K562 (cell line): ENCODE data around the gene TBL1XR1. TPM values are rescaled to one million over a fixed set of nuclear protein-coding genes. Genes with fewer than 3 reads are reported as not detected.

Experiments
- CBFA2T3 ChIP-seq: fragments of 450-650 bp; IDR thresholded peaks from 2 replicates; pipeline ENCODE4 v1.6.1; 2017
- CHD2 ChIP-seq: IDR thresholded peaks from 2 replicates; pipeline ENCODE4 v1.6.1; 2011; ENCODE audit warnings: low read depth, low read length
- GATA2 ChIP-seq: sonication (generic); formaldehyde crosslinking; IDR thresholded peaks from 2 replicates; pipeline ENCODE4 v1.4.0; 2020; ENCODE audit warnings: mild to moderate bottlenecking, missing genetic modification reagents
- MIER1 ChIP-seq: fragments of 450-650 bp; IDR thresholded peaks from 2 replicates; pipeline ENCODE4 v1.6.1; 2016; ENCODE audit warnings: antibody characterized with exemption, mild to moderate bottlenecking, low read depth
- MTF1 ChIP-seq: fragments of 250-450 bp; sonication (Bioruptor Pico); IDR thresholded peaks from 2 replicates; pipeline ENCODE4 v1.9.0; 2021; ENCODE audit warnings: moderate library complexity, mild to moderate bottlenecking, inconsistent platforms, borderline replicate concordance
- PTTG1 ChIP-seq: fragments of 450-650 bp; IDR thresholded peaks from 2 replicates; pipeline ENCODE4 v1.6.1; 2016; ENCODE audit warnings: low read depth, mild to moderate bottlenecking, missing genetic modification characterization, missing compliant biosample characterization
- RBM25 ChIP-seq: fragments of 200-400 bp; formaldehyde crosslinking; IDR thresholded peaks from 2 replicates; pipeline ENCODE4 v1.6.1; 2018; ENCODE audit warnings: low read length, low read depth, moderate library complexity; ENCODE audit not compliant: severe bottlenecking
- TARDBP ChIP-seq: fragments of 450-650 bp; IDR thresholded peaks from 2 replicates; pipeline ENCODE4 v1.6.1; 2016
- XRCC3 ChIP-seq: fragments of 450-650 bp; IDR thresholded peaks from 2 replicates; pipeline ENCODE4 v1.6.1; 2017; ENCODE audit warnings: mild to moderate bottlenecking, moderate library complexity
- polyA plus RNA-seq, 8 experiments: library from polyadenylated mRNA; depleted of rRNA in 4 of 8; stranded (reverse) in 5 of 8; unstranded in 3 of 8; fragments of >200 nt; fragmentation: Nextera tagmentation in 2 of 8; fragmentation: Illumina TruSeq in 1 of 8; extraction: Ambion mirVana in 2 of 8; extraction: Trizol in 1 of 8; gene quantifications; 2 replicates each; pipeline versions ENCODE4 v1.2.1 to v1.2.3, GENCODE V29; 2011 to 2014; ENCODE audit warnings: inconsistent platforms in 1 of 8, missing spikeins in 1 of 8
- total RNA-seq, 7 experiments: library from RNA; depleted of rRNA in 6 of 7; stranded (reverse); fragments of >200 nt in 6 of 7; fragmentation: Illumina TruSeq in 2 of 7; extraction: Trizol in 2 of 7; gene quantifications; 2 replicates each; pipeline versions ENCODE4 v1.2.1 to v1.2.3, GENCODE V29; 2011 to 2021; ENCODE audit warnings: low replicate concordance in 1 of 7
- TF ChIP-seq, protein P1 (sequence below): fragments of 250-450 bp; sonication (Bioruptor Pico); IDR thresholded peaks from 2 replicates; pipeline ENCODE4 v1.4.0; 2020; ENCODE audit warnings: mild to moderate bottlenecking, moderate library complexity
- TF ChIP-seq, protein P2 (sequence below): fragments of 150-350 bp; conservative IDR thresholded peaks from 2 replicates; pipeline ENCODE4 v1.6.1; 2014; ENCODE audit warnings: low read length
- TF ChIP-seq, protein P3 (sequence below): fragments of 450-650 bp; conservative IDR thresholded peaks from 2 replicates; pipeline ENCODE4 v1.6.1; 2016; ENCODE audit warnings: missing genetic modification characterization, low read depth, mild to moderate bottlenecking, control low read depth, missing compliant biosample characterization
- TF ChIP-seq, protein P4 (sequence below), 2 experiments: IDR thresholded peaks in 1 of 2; conservative IDR thresholded peaks in 1 of 2; 2 replicates each; pipeline ENCODE4 v1.6.1; 2016; ENCODE audit warnings: low read depth in 2 of 2, mild to moderate bottlenecking in 1 of 2, missing compliant biosample characterization in 1 of 2, missing genetic modification characterization in 1 of 2, moderate library complexity in 1 of 2
- TF ChIP-seq, protein P5 (sequence below), 2 experiments: fragments of 450-650 bp in 1 of 2; IDR thresholded peaks; 2 replicates each; pipeline ENCODE4 v1.6.1; 2011 to 2017; ENCODE audit warnings: low read depth in 2 of 2, antibody characterized with exemption in 1 of 2, borderline replicate concordance in 1 of 2, low read length in 1 of 2, mild to moderate bottlenecking in 1 of 2, mixed read lengths in 1 of 2; ENCODE audit not compliant: control insufficient read depth in 1 of 2

Gene TBL1XR1
- total and polyA plus RNA-seq, 9 of the 15 experiments (the other 6 are each of a cell fraction or from before 2014, with no cell fraction given): 19.6 to 171 (median 83.3) TPM

DNA sequence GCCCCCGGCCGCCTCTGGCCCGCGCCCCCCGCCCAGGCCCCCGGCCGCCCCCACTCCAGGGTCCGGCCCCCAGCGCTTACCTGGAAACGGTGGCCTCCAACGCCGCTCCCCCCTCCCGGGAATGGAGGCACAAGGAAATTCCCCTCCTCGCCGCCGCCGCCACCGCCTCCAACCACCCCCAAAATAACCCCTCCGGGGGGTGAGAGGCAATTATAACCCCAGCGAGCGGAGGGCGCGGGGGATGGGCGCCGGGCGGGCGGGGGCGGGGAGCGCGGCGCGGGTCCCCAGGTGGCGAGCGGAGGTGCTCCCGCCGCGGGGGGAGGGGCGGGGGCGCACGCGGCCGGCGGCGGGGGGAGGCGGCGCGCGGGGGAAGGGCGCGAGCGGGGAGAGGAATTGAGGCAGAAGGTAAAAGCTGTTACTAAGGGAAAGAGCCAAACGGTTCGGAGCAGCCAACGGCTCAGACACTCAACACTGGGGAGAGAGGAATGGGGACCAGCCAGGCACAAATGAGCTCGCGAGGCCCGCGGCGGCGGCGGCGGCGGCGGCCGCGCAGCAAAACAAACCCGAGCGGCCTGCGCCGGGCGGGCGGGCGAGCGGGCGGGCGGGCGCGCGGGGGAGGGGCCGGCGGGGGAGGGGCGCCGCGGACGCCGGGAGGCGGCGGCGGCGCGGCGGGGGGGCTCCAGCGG is at the start of gene TBL1XR1 (continued):
- no peak; the same call in 1 of the 2 replicates for TF ChIP-seq CHD2
- TF ChIP-seq, protein P1, sequence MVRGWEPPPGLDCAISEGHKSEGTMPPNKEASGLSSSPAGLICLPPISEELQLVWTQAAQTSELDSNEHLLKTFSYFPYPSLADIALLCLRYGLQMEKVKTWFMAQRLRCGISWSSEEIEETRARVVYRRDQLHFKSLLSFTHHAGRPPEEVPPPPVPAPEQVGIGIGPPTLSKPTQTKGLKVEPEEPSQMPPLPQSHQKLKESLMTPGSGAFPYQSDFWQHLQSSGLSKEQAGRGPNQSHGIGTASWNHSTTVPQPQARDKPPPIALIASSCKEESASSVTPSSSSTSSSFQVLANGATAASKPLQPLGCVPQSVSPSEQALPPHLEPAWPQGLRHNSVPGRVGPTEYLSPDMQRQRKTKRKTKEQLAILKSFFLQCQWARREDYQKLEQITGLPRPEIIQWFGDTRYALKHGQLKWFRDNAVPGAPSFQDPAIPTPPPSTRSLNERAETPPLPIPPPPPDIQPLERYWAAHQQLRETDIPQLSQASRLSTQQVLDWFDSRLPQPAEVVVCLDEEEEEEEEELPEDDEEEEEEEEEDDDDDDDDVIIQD (CRISPR knock-in tag): no peak
- TF ChIP-seq, protein P2, sequence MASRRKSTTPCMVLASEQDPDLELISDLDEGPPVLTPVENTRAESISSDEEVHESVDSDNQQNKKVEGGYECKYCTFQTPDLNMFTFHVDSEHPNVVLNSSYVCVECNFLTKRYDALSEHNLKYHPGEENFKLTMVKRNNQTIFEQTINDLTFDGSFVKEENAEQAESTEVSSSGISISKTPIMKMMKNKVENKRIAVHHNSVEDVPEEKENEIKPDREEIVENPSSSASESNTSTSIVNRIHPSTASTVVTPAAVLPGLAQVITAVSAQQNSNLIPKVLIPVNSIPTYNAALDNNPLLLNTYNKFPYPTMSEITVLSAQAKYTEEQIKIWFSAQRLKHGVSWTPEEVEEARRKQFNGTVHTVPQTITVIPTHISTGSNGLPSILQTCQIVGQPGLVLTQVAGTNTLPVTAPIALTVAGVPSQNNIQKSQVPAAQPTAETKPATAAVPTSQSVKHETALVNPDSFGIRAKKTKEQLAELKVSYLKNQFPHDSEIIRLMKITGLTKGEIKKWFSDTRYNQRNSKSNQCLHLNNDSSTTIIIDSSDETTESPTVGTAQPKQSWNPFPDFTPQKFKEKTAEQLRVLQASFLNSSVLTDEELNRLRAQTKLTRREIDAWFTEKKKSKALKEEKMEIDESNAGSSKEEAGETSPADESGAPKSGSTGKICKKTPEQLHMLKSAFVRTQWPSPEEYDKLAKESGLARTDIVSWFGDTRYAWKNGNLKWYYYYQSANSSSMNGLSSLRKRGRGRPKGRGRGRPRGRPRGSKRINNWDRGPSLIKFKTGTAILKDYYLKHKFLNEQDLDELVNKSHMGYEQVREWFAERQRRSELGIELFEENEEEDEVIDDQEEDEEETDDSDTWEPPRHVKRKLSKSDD: no peak
- TF ChIP-seq, protein P3, sequence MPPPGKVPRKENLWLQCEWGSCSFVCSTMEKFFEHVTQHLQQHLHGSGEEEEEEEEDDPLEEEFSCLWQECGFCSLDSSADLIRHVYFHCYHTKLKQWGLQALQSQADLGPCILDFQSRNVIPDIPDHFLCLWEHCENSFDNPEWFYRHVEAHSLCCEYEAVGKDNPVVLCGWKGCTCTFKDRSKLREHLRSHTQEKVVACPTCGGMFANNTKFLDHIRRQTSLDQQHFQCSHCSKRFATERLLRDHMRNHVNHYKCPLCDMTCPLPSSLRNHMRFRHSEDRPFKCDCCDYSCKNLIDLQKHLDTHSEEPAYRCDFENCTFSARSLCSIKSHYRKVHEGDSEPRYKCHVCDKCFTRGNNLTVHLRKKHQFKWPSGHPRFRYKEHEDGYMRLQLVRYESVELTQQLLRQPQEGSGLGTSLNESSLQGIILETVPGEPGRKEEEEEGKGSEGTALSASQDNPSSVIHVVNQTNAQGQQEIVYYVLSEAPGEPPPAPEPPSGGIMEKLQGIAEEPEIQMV (tag): no peak
- TF ChIP-seq TARDBP: no peak
- 0 out of 2 replicates have a peak, but pooled peaks have one; percentile 20 for TF ChIP-seq CBFA2T3
- TF ChIP-seq RBM25: no peak
- TF ChIP-seq, protein P4, sequence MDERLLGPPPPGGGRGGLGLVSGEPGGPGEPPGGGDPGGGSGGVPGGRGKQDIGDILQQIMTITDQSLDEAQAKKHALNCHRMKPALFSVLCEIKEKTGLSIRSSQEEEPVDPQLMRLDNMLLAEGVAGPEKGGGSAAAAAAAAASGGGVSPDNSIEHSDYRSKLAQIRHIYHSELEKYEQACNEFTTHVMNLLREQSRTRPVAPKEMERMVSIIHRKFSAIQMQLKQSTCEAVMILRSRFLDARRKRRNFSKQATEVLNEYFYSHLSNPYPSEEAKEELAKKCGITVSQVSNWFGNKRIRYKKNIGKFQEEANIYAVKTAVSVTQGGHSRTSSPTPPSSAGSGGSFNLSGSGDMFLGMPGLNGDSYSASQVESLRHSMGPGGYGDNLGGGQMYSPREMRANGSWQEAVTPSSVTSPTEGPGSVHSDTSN (CRISPR knock-in tag; IDR thresholded peaks at IDR 0.05; ENCODE audit: low read depth): no peak
- TF ChIP-seq, protein P4 (tag; conservative IDR thresholded peaks at IDR 0.05; ENCODE audit: low read depth): no peak
- no peak for TF ChIP-seq MTF1 (CRISPR knock-in tag)
- no peak for TF ChIP-seq GATA2
- TF ChIP-seq MIER1: no peak
- TF ChIP-seq XRCC3: no peak
- TF ChIP-seq PTTG1 (tag): no peak
- TF ChIP-seq, protein P5, sequence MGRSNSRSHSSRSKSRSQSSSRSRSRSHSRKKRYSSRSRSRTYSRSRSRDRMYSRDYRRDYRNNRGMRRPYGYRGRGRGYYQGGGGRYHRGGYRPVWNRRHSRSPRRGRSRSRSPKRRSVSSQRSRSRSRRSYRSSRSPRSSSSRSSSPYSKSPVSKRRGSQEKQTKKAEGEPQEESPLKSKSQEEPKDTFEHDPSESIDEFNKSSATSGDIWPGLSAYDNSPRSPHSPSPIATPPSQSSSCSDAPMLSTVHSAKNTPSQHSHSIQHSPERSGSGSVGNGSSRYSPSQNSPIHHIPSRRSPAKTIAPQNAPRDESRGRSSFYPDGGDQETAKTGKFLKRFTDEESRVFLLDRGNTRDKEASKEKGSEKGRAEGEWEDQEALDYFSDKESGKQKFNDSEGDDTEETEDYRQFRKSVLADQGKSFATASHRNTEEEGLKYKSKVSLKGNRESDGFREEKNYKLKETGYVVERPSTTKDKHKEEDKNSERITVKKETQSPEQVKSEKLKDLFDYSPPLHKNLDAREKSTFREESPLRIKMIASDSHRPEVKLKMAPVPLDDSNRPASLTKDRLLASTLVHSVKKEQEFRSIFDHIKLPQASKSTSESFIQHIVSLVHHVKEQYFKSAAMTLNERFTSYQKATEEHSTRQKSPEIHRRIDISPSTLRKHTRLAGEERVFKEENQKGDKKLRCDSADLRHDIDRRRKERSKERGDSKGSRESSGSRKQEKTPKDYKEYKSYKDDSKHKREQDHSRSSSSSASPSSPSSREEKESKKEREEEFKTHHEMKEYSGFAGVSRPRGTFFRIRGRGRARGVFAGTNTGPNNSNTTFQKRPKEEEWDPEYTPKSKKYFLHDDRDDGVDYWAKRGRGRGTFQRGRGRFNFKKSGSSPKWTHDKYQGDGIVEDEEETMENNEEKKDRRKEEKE (IDR thresholded peaks at IDR 0.05; ENCODE audit: borderline replicate concordance in 1 of 2, control insufficient read depth in 1 of 2, low read depth in 2 of 2, low read length in 1 of 2): peak in 1 of 2 experiments; percentile 69; a peak in 2 of 4 replicates
